ENCODE measurements around the gene SCN8A. TPM values are rescaled to one million over a fixed set of nuclear protein-coding genes. Genes with fewer than 3 reads are reported as not detected.

SCN8A gene
- total and polyA plus RNA-seq, 2 experiments from 2014 or later, result 0.88 to 3.7 TPM

DNA sequence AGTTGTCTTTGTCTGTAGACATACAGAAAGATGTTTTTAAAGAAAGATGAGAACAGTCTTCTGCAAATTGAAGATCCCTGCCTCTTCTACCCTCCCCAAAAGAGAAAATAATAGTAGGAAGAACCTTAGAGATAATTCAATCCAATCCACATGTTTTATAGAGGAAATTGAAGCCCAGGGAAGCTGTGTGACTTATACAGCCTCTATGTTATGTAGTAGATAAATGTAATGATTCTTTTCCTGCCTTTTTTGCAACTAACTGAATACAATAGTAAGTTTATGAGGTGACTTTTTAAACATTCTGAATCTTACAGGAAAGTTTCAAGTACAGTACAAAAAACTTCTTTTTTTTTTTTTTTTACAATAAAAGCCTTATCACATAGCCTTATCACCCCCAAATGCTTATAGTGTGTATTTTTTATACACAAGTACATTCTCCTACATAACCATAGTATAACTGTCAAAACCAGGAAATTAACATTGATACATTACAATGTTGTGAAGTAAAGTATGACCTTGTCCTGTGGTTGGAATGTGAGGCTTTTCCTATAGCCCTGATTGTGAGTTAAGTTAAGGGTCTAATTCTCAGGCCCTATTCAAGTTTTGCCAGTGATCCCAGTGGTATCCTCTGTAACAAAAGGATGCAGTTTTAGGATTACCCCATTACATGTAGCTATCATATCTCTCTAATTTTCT is 163.1 kb downstream of the SCN8A start:
- H3K4me1 ChIP-seq (ENCODE audit: low read depth), result no peaks in the 10 kb centered on the region
- no peak overlapping the region for H3K4me3 ChIP-seq
- TF ChIP-seq, protein P1, sequence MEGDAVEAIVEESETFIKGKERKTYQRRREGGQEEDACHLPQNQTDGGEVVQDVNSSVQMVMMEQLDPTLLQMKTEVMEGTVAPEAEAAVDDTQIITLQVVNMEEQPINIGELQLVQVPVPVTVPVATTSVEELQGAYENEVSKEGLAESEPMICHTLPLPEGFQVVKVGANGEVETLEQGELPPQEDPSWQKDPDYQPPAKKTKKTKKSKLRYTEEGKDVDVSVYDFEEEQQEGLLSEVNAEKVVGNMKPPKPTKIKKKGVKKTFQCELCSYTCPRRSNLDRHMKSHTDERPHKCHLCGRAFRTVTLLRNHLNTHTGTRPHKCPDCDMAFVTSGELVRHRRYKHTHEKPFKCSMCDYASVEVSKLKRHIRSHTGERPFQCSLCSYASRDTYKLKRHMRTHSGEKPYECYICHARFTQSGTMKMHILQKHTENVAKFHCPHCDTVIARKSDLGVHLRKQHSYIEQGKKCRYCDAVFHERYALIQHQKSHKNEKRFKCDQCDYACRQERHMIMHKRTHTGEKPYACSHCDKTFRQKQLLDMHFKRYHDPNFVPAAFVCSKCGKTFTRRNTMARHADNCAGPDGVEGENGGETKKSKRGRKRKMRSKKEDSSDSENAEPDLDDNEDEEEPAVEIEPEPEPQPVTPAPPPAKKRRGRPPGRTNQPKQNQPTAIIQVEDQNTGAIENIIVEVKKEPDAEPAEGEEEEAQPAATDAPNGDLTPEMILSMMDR (IDR thresholded peaks at IDR 0.05; ENCODE audit: low read depth, low read length), result no peak
- DNase-seq (ENCODE audit: low read depth in 1 of 2, low spot score in 1 of 2), result no peak
- no peaks in the 10 kb centered on the region for H3K36me3 ChIP-seq
- H3K9me3 ChIP-seq (ENCODE audit: low read depth), result no peaks in the 10 kb centered on the region
- H3K27ac ChIP-seq, result no peak overlapping the region
- H3K27me3 ChIP-seq, result no peaks in the 10 kb centered on the region

DNA sequence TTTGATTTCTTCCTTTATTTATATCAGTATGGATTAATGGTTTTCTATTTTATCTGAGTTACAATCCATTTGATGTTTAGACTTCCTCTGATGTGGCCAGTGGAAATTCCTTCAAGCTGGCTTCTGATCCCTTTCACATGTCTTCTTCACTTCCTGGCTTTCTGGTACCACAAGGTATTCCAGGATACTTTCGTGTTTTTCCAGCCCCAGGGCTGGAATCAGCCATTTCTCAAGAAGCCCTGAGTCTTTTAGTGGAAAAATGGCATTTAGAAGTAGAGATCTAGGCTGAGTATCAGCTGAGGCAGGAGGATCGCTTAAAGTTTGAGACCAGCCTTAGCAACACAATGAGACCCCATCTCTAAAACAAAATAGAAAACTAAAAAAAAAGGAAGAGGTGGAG is 164.2 kb downstream of the SCN8A start:
- Histone ChIP-seq H3K27me3 (no peaks in the 10 kb centered on the region), H3K4me1 (ENCODE audit: low read depth) (no peaks in the 10 kb centered on the region), H3K4me3 (no peak overlapping the region), H3K9me3 (ENCODE audit: low read depth) (no peaks in the 10 kb centered on the region), H3K36me3 (no peaks in the 10 kb centered on the region), H3K27ac (no peak overlapping the region)
- TF ChIP-seq, protein P1 (IDR thresholded peaks at IDR 0.05; ENCODE audit: low read depth, low read length), result no peak
- no peak for DNase-seq (ENCODE audit: low read depth in 1 of 2, low spot score in 1 of 2)

DNA sequence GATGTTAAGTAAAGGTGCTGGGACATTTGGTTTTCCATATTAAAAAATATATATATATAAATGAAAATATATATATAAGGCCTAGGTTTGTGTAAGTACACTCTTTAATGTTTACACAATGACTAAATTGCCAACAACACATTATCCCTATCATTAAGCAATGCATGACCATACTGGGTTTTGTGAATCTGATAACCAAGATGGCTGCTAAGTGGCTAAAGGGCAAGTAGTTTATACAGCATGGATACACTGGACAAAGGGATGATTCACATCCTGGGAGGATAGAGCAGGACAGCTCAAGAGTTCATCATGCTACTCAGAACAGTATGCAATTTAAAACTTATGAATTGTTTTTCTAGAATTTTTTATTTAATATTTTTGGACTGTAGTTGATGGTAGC is 168.1 kb downstream of the SCN8A start:
- no peaks in the 10 kb centered on the region for H3K36me3 ChIP-seq
- H3K4me1 ChIP-seq (ENCODE audit: low read depth), result no peaks in the 10 kb centered on the region
- no peaks in the 10 kb centered on the region for H3K9me3 ChIP-seq (ENCODE audit: low read depth)
- H3K4me3 ChIP-seq, result no peak overlapping the region
- TF ChIP-seq, protein P1 (IDR thresholded peaks at IDR 0.05; ENCODE audit: low read depth, low read length), result no peak
- no peaks in the 10 kb centered on the region for H3K27me3 ChIP-seq
- H3K27ac ChIP-seq, result no peak overlapping the region
- DNase-seq (ENCODE audit: low read depth in 1 of 2, low spot score in 1 of 2), result no peak

DNA sequence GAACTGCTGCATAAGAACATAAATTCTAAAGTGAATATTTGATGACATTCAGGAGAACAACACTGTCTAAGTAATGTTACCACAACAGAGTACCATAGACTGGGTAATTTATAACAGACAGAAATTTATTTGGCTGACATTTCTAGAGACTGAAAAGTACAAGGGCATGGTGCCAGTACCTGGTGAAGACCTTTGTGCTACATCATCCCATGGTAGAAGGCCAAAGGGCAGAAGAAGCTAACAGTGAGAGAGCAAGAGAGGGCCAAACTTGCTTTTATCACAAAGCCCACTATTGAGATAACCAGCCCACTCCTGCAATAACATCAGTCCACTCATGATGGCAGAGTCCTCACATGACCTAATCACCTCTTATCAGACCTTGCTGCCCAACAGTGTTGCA is 168.7 kb downstream of the SCN8A start:
- H3K4me1 ChIP-seq (ENCODE audit: low read depth), result no peaks in the 10 kb centered on the region
- TF ChIP-seq, protein P1 (IDR thresholded peaks at IDR 0.05; ENCODE audit: low read depth, low read length), result no peak
- no peak overlapping the region for H3K4me3 ChIP-seq
- no peaks in the 10 kb centered on the region for H3K9me3 ChIP-seq (ENCODE audit: low read depth)
- no peak overlapping the region for H3K27ac ChIP-seq
- no peaks in the 10 kb centered on the region for H3K27me3 ChIP-seq
- no peak for DNase-seq (ENCODE audit: low read depth in 1 of 2, low spot score in 1 of 2)
- no peaks in the 10 kb centered on the region for H3K36me3 ChIP-seq

DNA sequence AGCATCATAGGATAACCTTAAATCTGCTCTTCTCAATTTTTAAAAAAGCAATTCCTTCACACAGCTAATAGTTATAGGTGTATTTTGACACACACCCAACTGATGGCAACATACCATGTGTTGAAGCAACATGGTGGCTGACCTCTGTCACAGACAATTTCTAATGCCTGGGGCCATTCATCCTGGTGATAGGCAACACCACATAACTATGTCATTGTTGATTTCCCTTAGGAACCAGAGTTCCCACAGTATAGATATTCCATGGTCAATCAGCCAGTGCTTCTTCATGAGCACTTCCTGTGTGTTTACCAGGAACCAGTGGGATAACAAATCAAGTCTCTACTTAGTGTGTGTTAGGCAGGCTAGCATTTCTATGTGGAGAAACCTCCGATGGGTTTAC is 169.2 kb downstream of the SCN8A start:
- H3K27ac ChIP-seq, result no peak overlapping the region
- no peaks in the 10 kb centered on the region for H3K27me3 ChIP-seq
- no peaks in the 10 kb centered on the region for H3K36me3 ChIP-seq
- no peak overlapping the region for H3K4me3 ChIP-seq
- DNase-seq (ENCODE audit: low read depth in 1 of 2, low spot score in 1 of 2), result no peak
- H3K4me1 ChIP-seq (ENCODE audit: low read depth), result no peaks in the 10 kb centered on the region
- TF ChIP-seq, protein P1 (IDR thresholded peaks at IDR 0.05; ENCODE audit: low read depth, low read length), result no peak
- no peaks in the 10 kb centered on the region for H3K9me3 ChIP-seq (ENCODE audit: low read depth)

Measured in cardiac muscle cell (in vitro differentiated cells and primary cell).